Astrocyte (in vitro differentiated cells and primary cell): Measurements from ENCODE around the gene GOLGA6C. TPM values are rescaled to one million over a fixed set of nuclear protein-coding genes. Genes with fewer than 3 reads are reported as not detected.

Experiments
- DNase-seq: peaks from one replicate; pipeline ENCODE4 v3.0.0-alpha.2; 2010; ENCODE audit warnings: low read depth
- FAIRE-seq: peaks from 2 replicates; lab custom pipeline; 2011; peaks lifted over from hg19 to GRCh38; lab: Jason Lieb, UNC
- H2AFZ ChIP-seq: 2 replicates; pipeline ENCODE4 v1.6.0; 2012; ENCODE audit warnings: low read depth, low read length, inconsistent platforms
- H3K27ac ChIP-seq: 2 replicates; pipeline ENCODE4 v1.5.1; 2011; ENCODE audit warnings: low read depth, low read length, inconsistent platforms
- H3K27me3 ChIP-seq: 2 replicates; pipeline ENCODE4 v1.6.0; 2011; ENCODE audit warnings: low read length, inconsistent platforms; ENCODE audit not compliant: insufficient read depth
- H3K36me3 ChIP-seq: 2 replicates; pipeline ENCODE4 v1.5.1; 2011; ENCODE audit warnings: low read length, inconsistent platforms; ENCODE audit not compliant: insufficient read depth
- H3K4me1 ChIP-seq: 2 replicates; pipeline ENCODE4 v1.5.1; 2011; ENCODE audit warnings: low read length, inconsistent platforms; ENCODE audit not compliant: insufficient read depth
- H3K4me2 ChIP-seq: 2 replicates; pipeline ENCODE4 v1.6.0; 2012; ENCODE audit warnings: low read length, inconsistent platforms
- H3K4me3 ChIP-seq: 2 replicates; pipeline ENCODE4 v1.5.1; 2011; ENCODE audit warnings: low read depth, mild to moderate bottlenecking, low read length, inconsistent platforms; ENCODE audit not compliant: insufficient read depth
- H3K79me2 ChIP-seq: 2 replicates; pipeline ENCODE4 v1.6.0; 2012; ENCODE audit warnings: mild to moderate bottlenecking, low read length, inconsistent platforms; ENCODE audit not compliant: insufficient read depth
- H3K9ac ChIP-seq: 2 replicates; pipeline ENCODE4 v1.6.0; 2012; ENCODE audit warnings: mild to moderate bottlenecking, low read length, inconsistent platforms
- H3K9me3 ChIP-seq: 2 replicates; pipeline ENCODE4 v1.5.1; 2012; ENCODE audit warnings: low read depth, mild to moderate bottlenecking, low read length, inconsistent platforms; ENCODE audit not compliant: insufficient read depth
- H4K20me1 ChIP-seq: 2 replicates; pipeline ENCODE4 v1.6.0; 2012; ENCODE audit warnings: low read length, inconsistent platforms; ENCODE audit not compliant: insufficient read depth
- H3K27ac Mint-ChIP-seq: one replicate; pipeline ENCODE4 v1.8.0; 2021; ENCODE audit warnings: mild to moderate bottlenecking, mixed read lengths; ENCODE audit not compliant: unreplicated experiment
- H3K27me3 Mint-ChIP-seq: one replicate; pipeline ENCODE4 v1.8.0; 2021; ENCODE audit warnings: low read depth, mixed read lengths; ENCODE audit not compliant: unreplicated experiment
- H3K36me3 Mint-ChIP-seq: one replicate; pipeline ENCODE4 v1.8.0; 2021; ENCODE audit warnings: low read depth, mixed read lengths; ENCODE audit not compliant: unreplicated experiment
- H3K4me1 Mint-ChIP-seq: one replicate; pipeline ENCODE4 v1.8.0; 2021; ENCODE audit warnings: low read depth, mixed read lengths; ENCODE audit not compliant: unreplicated experiment
- H3K4me3 Mint-ChIP-seq: one replicate; pipeline ENCODE4 v1.8.0; 2021; ENCODE audit warnings: mild to moderate bottlenecking, moderate library complexity, mixed read lengths; ENCODE audit not compliant: unreplicated experiment
- H3K9me3 Mint-ChIP-seq: one replicate; pipeline ENCODE4 v1.8.0; 2021; ENCODE audit warnings: mild to moderate bottlenecking, mixed read lengths; ENCODE audit not compliant: unreplicated experiment
- CTCF ChIP-seq: IDR thresholded peaks from 2 replicates; pipeline ENCODE4 v1.5.1; 2011; ENCODE audit warnings: low read depth, mild to moderate bottlenecking, inconsistent platforms, low read length, moderate library complexity; ENCODE audit not compliant: insufficient read depth
- EZH2 ChIP-seq: IDR thresholded peaks from 2 replicates; pipeline ENCODE4 v1.6.1; 2012; ENCODE audit warnings: mild to moderate bottlenecking, low read length, inconsistent platforms; ENCODE audit not compliant: insufficient read depth
- total RNA-seq: library from RNA; stranded (reverse); gene quantifications from 2 replicates; pipeline ENCODE4 v1.2.1, GENCODE V29; 2021

Gene GOLGA6C
- total RNA-seq, 1 donor from 2014 or later, result not detected

- Mint-ChIP-seq H3K36me3 (no peaks in the 10 kb centered on the region), H3K9me3 (no peaks in the 10 kb centered on the region), H3K4me3 (no peak overlapping the region), H3K4me1 (peaks cover 10% of the 10 kb centered on the region), H3K27me3 (peaks cover 58% of the 10 kb centered on the region), H3K27ac (no peak overlapping the region)
- Histone ChIP-seq H4K20me1 (no peaks in the 10 kb centered on the region), H3K79me2 (no peaks in the 10 kb centered on the region), H3K9me3 (no peaks in the 10 kb centered on the region), H3K27ac (no peak overlapping the region), H3K4me2 (no peak overlapping the region), H3K4me3 (no peak overlapping the region), H3K9ac (no peak overlapping the region), H3K27me3 (peaks cover 12% of the 10 kb centered on the region), H3K4me1 (no peaks in the 10 kb centered on the region), H3K36me3 (no peaks in the 10 kb centered on the region), H2AFZ (no peak overlapping the region)
- FAIRE-seq (no peak), DNase-seq (no peak)
- TF ChIP-seq EZH2, result no peak
- TF ChIP-seq CTCF, result no peak
Observed at GRCh38 chr15:75232252-75232813, 25.8 kb upstream of the GOLGA6C start.

GRCh38 chr15:75232826-75233503 is 25.2 kb upstream of the GOLGA6C start:
- no peak for FAIRE-seq
- H3K79me2 ChIP-seq, result no peaks in the 10 kb centered on the region

More at GRCh38 chr15:75232826-75233503, 25.2 kb upstream of the GOLGA6C start:
- H4K20me1 ChIP-seq, result no peaks in the 10 kb centered on the region
- Mint-ChIP-seq H3K27me3 (peaks cover 55% of the 10 kb centered on the region), H3K36me3 (no peaks in the 10 kb centered on the region), H3K4me3 (no peak overlapping the region), H3K4me1 (peaks cover 10% of the 10 kb centered on the region), H3K9me3 (no peaks in the 10 kb centered on the region), H3K27ac (no peak overlapping the region)
- H3K4me1 ChIP-seq, result no peaks in the 10 kb centered on the region
- no peak for TF ChIP-seq CTCF
- no peak for TF ChIP-seq EZH2
- H3K9ac ChIP-seq, result no peak overlapping the region
- H3K9me3 ChIP-seq, result no peaks in the 10 kb centered on the region
- peaks cover 12% of the 10 kb centered on the region for H3K27me3 ChIP-seq
- no peak overlapping the region for H3K4me3 ChIP-seq
- no peak overlapping the region for H3K27ac ChIP-seq
- no peak for DNase-seq
- no peak overlapping the region for H2AFZ ChIP-seq
- H3K4me2 ChIP-seq, result no peak overlapping the region
- H3K36me3 ChIP-seq, result no peaks in the 10 kb centered on the region
